Stimulated activated naive CD8-positive, alpha-beta T cell treated with anti-CD3 and anti-CD28 coated beads, Interleukin-15, amount 100 ng/mL, for 72 hours (primary cell): ENCODE data around the gene LSS.
A peak's percentile ranks its signal among the peaks of the same experiment; 100 is the strongest.
"Not testable (repeated sequence)": the region's sequence is repeated elsewhere in the genome, so short reads cannot be mapped to it uniquely, and the experiment has no call there.

Experiments
- ATAC-seq: fragments of 150-1000 bp; cut with Tn5 transposase; 2 replicates; pipeline ENCODE4 v1.10.0; 2021; ENCODE audit warnings: mild to moderate bottlenecking, moderate library complexity
- DNase-seq, 2 donors: peaks; one replicate each; pipeline ENCODE4 v3.0.0; 2021 to 2022
- H3K27ac Mint-ChIP-seq, 2 donors: one replicate each; pipeline ENCODE4 v1.8.0; 2022; ENCODE audit warnings: mild to moderate bottlenecking in 2 of 2, mixed read lengths in 2 of 2, moderate library complexity in 2 of 2
- H3K27me3 Mint-ChIP-seq: one replicate; pipeline ENCODE4 v1.8.0; 2022; ENCODE audit warnings: mixed read lengths
- H3K4me1 Mint-ChIP-seq: one replicate; pipeline ENCODE4 v1.8.0; 2022; ENCODE audit warnings: mild to moderate bottlenecking, mixed read lengths
- H3K4me3 Mint-ChIP-seq, 2 donors: one replicate each; pipeline ENCODE4 v1.8.0; 2022; ENCODE audit warnings: mild to moderate bottlenecking in 2 of 2, mixed read lengths in 2 of 2, moderate library complexity in 1 of 2
- H3K9me3 Mint-ChIP-seq, 2 donors: one replicate each; pipeline ENCODE4 v1.8.0; 2022; ENCODE audit warnings: mixed read lengths in 2 of 2

The LSS gene

GRCh38 chr21:46206163-46207005, 22.2 kb downstream of the LSS start:
- Mint-ChIP-seq H3K4me3 (no peak overlapping the region), H3K9me3 (no peaks in the 10 kb centered on the region), H3K27me3 (no peaks in the 10 kb centered on the region), H3K4me1 (no peaks in the 10 kb centered on the region), H3K27ac (no peak overlapping the region)
- no peak for ATAC-seq
- no peak for DNase-seq

- Mint-ChIP-seq H3K9me3 (no peaks in the 10 kb centered on the region), H3K27ac (no peak overlapping the region)
Observed at GRCh38 chr21:46205766-46206162, 22.8 kb downstream of the LSS start.

GRCh38 chr21:46205166-46205565, 23.4 kb downstream of the LSS start:
- Mint-ChIP-seq H3K9me3 (no peaks in the 10 kb centered on the region), H3K27ac (no peak overlapping the region), H3K27me3 (no peaks in the 10 kb centered on the region), H3K4me1 (no peaks in the 10 kb centered on the region), H3K4me3 (no peak overlapping the region)
- ATAC-seq (no peak), DNase-seq (no peak)

More at GRCh38 chr21:46205766-46206162, 22.8 kb downstream of the LSS start:
- Mint-ChIP-seq H3K4me1 (no peaks in the 10 kb centered on the region), H3K27me3 (no peaks in the 10 kb centered on the region), H3K4me3 (no peak overlapping the region)
- no peak for ATAC-seq
- no peak for DNase-seq

- Mint-ChIP-seq H3K9me3 (no peaks in the 10 kb centered on the region), H3K4me1 (no peaks in the 10 kb centered on the region), H3K27ac (peak overlapping the region in 1 of 2 donors; percentile 54), H3K4me3 (no peak overlapping the region), H3K27me3 (no peaks in the 10 kb centered on the region)
- no peak for ATAC-seq
- no peak for DNase-seq
Observed at GRCh38 chr21:46203203-46203600, 25.4 kb downstream of the LSS start.

GRCh38 chr21:46202592-46203202, 25.9 kb downstream of the LSS start:
- Mint-ChIP-seq H3K9me3 (no peaks in the 10 kb centered on the region), H3K4me1 (no peaks in the 10 kb centered on the region), H3K27me3 (no peaks in the 10 kb centered on the region), H3K4me3 (no peak overlapping the region), H3K27ac (peak overlapping the region; percentile 27 to 46)
- ATAC-seq, result no peak
- no peak for DNase-seq

GRCh38 chr21:46200877-46201803, 27.4 kb downstream of the LSS start:
- not testable (repeated sequence) for ATAC-seq, DNase-seq, H3K27ac Mint-ChIP-seq, H3K4me3 Mint-ChIP-seq, H3K9me3 Mint-ChIP-seq, H3K4me1 Mint-ChIP-seq, H3K27me3 Mint-ChIP-seq

GRCh38 chr21:46199436-46200373, 28.9 kb downstream of the LSS start:
- Mint-ChIP-seq H3K9me3 (no peaks in the 10 kb centered on the region), H3K27ac (no peak overlapping the region), H3K4me1 (no peaks in the 10 kb centered on the region), H3K27me3 (no peaks in the 10 kb centered on the region), H3K4me3 (no peak overlapping the region)
- ATAC-seq (no peak), DNase-seq (no peak)

GRCh38 chr21:46196733-46197132, 31.8 kb downstream of the LSS start:
- Mint-ChIP-seq H3K4me3 (no peak overlapping the region), H3K27me3 (no peaks in the 10 kb centered on the region), H3K9me3 (no peaks in the 10 kb centered on the region), H3K27ac (no peak overlapping the region), H3K4me1 (no peaks in the 10 kb centered on the region)
- no peak for ATAC-seq
- DNase-seq, result no peak

- H3K9me3 Mint-ChIP-seq, result no peaks in the 10 kb centered on the region
- no peaks in the 10 kb centered on the region for H3K4me1 Mint-ChIP-seq
- no peak for ATAC-seq
Observed at GRCh38 chr21:46195595-46196195, 32.9 kb downstream of the LSS start.

GRCh38 chr21:46194374-46195334, 33.9 kb downstream of the LSS start:
- ATAC-seq (no peak), DNase-seq (no peak)
- no peaks in the 10 kb centered on the region for H3K9me3 Mint-ChIP-seq
- no peaks in the 10 kb centered on the region for H3K27me3 Mint-ChIP-seq
- no peak overlapping the region for H3K4me3 Mint-ChIP-seq
- peak overlapping the region in 1 of 2 donors; percentile 89 for H3K27ac Mint-ChIP-seq
- no peaks in the 10 kb centered on the region for H3K4me1 Mint-ChIP-seq

More at GRCh38 chr21:46195595-46196195, 32.9 kb downstream of the LSS start:
- H3K4me3 Mint-ChIP-seq, result no peak overlapping the region
- H3K27me3 Mint-ChIP-seq, result no peaks in the 10 kb centered on the region
- DNase-seq, result no peak
- no peak overlapping the region for H3K27ac Mint-ChIP-seq

GRCh38 chr21:46193829-46194373, 34.7 kb downstream of the LSS start:
- ATAC-seq, result no peak
- H3K27me3 Mint-ChIP-seq, result no peaks in the 10 kb centered on the region
- H3K27ac Mint-ChIP-seq, result no peak overlapping the region
- DNase-seq, result no peak
- H3K9me3 Mint-ChIP-seq, result no peaks in the 10 kb centered on the region
- no peaks in the 10 kb centered on the region for H3K4me1 Mint-ChIP-seq
- no peak overlapping the region for H3K4me3 Mint-ChIP-seq

GRCh38 chr21:46191686-46192575, 36.6 kb downstream of the LSS start:
- H3K4me3 Mint-ChIP-seq, result no peak overlapping the region
- no peaks in the 10 kb centered on the region for H3K27me3 Mint-ChIP-seq
- no peak for ATAC-seq
- DNase-seq, result no peak
- H3K4me1 Mint-ChIP-seq, result peaks cover 9% of the 10 kb centered on the region
- H3K9me3 Mint-ChIP-seq, result no peaks in the 10 kb centered on the region
- H3K27ac Mint-ChIP-seq, result no peak overlapping the region
